OCI-LY1 (cell line): ENCODE measurements around the gene ZNF629.
"Not testable (repeated sequence)": the region's sequence is repeated elsewhere in the genome, so short reads cannot be mapped to it uniquely, and the experiment has no call there.

Source experiments
- H2AFZ ChIP-seq: fragments of 200-600 bp; sonication (generic), shearing (Covaris generic); 2 replicates; pipeline ENCODE4 v1.6.0; 2014; ENCODE audit warnings: antibody characterized with exemption, mild to moderate bottlenecking, low read length
- H3F3A ChIP-seq: fragments of 200-600 bp; sonication (generic), shearing (Covaris generic); 2 replicates; pipeline ENCODE4 v1.6.0; 2014; ENCODE audit warnings: mild to moderate bottlenecking, antibody characterized with exemption, low read length, moderate library complexity; ENCODE audit not compliant: insufficient read depth
- H3K27ac ChIP-seq: fragments of 200-600 bp; sonication (generic); 2 replicates; pipeline ENCODE4 v1.5.1; 2014; ENCODE audit warnings: low read length, mixed run types, mild to moderate bottlenecking, low read depth; ENCODE audit not compliant: poor library complexity, severe bottlenecking
- H3K27me3 ChIP-seq: fragments of 200-600 bp; sonication (generic); 2 replicates; pipeline ENCODE4 v1.6.0; 2014; ENCODE audit warnings: antibody characterized with exemption, mild to moderate bottlenecking, low read length, moderate library complexity; ENCODE audit not compliant: insufficient read depth
- H3K36me3 ChIP-seq: fragments of 200-600 bp; sonication (generic); 2 replicates; pipeline ENCODE4 v1.6.1; 2014; ENCODE audit warnings: mild to moderate bottlenecking, antibody characterized with exemption, low read length, moderate library complexity, mixed read lengths; ENCODE audit not compliant: insufficient read depth
- H3K4me1 ChIP-seq: fragments of 200-600 bp; sonication (generic); 2 replicates; pipeline ENCODE4 v1.5.1; 2014; ENCODE audit warnings: mild to moderate bottlenecking, low read length, moderate library complexity; ENCODE audit not compliant: insufficient read depth, severe bottlenecking
- H3K4me2 ChIP-seq: fragments of 200-600 bp; sonication (generic), shearing (Covaris generic); 2 replicates; pipeline ENCODE4 v1.6.1; 2014; ENCODE audit warnings: low read length
- H3K4me3 ChIP-seq: fragments of 200-600 bp; sonication (generic); 2 replicates; pipeline ENCODE4 v1.5.1; 2014; ENCODE audit warnings: low read length, low read depth, mild to moderate bottlenecking, mixed read lengths; ENCODE audit not compliant: poor library complexity, severe bottlenecking
- H3K79me2 ChIP-seq: fragments of 200-600 bp; shearing (Covaris generic); 2 replicates; pipeline ENCODE4 v1.6.1; 2016; ENCODE audit warnings: mixed run types, low read length, mixed read lengths; ENCODE audit not compliant: insufficient read depth
- H3K9ac ChIP-seq: fragments of 200-600 bp; sonication (generic), shearing (Covaris generic); 2 replicates; pipeline ENCODE4 v1.6.1; 2014; ENCODE audit warnings: mild to moderate bottlenecking, low read length, mixed read lengths
- H3K9me2 ChIP-seq: fragments of 200-600 bp; sonication (generic), shearing (Covaris generic); 2 replicates; pipeline ENCODE4 v1.6.1; 2014; ENCODE audit warnings: low read depth, mild to moderate bottlenecking, low read length, mixed read lengths
- H3K9me3 ChIP-seq: fragments of 200-600 bp; shearing (Covaris generic); 2 replicates; pipeline ENCODE4 v1.6.1; 2014; ENCODE audit warnings: low read length, mixed read lengths
- H4K20me1 ChIP-seq: fragments of 200-600 bp; sonication (generic), shearing (Covaris generic); 2 replicates; pipeline ENCODE4 v1.6.0; 2016; ENCODE audit warnings: mild to moderate bottlenecking, low read length; ENCODE audit not compliant: insufficient read depth
- CTCF ChIP-seq: fragments of 200-600 bp; sonication (generic), shearing (Covaris generic); IDR thresholded peaks from 2 replicates; pipeline ENCODE4 v1.5.1; 2017; ENCODE audit warnings: mild to moderate bottlenecking, antibody characterized with exemption, low read length, moderate library complexity, mixed read lengths
- EZH2 ChIP-seq: fragments of 200-600 bp; sonication (generic), shearing (Covaris generic); IDR thresholded peaks from 2 replicates; pipeline ENCODE4 v1.8.0; 2017; ENCODE audit warnings: borderline replicate concordance, mixed run types, mild to moderate bottlenecking, antibody characterized with exemption, low read length, moderate library complexity, mixed read lengths

Gene ZNF629

GRCh38 chr16:30829130-30830071 lies 42.4 kb upstream of the ZNF629 start:
- H3K9me2 ChIP-seq, result no peaks in the 10 kb centered on the region
- H3F3A ChIP-seq, result no peaks in the 10 kb centered on the region
- no peaks in the 10 kb centered on the region for H4K20me1 ChIP-seq
- TF ChIP-seq CTCF (no peak), EZH2 (no peak)
- no peak overlapping the region for H3K27ac ChIP-seq
- H3K9ac ChIP-seq, result no peak overlapping the region
- H3K36me3 ChIP-seq, result no peaks in the 10 kb centered on the region
- H3K4me3 ChIP-seq, result no peak overlapping the region
- H3K9me3 ChIP-seq, result no peaks in the 10 kb centered on the region
- peaks cover 2% of the 10 kb centered on the region; the same call in 1 of the 2 replicates for H3K27me3 ChIP-seq
- H2AFZ ChIP-seq, result no peak overlapping the region
- H3K4me1 ChIP-seq, result no peaks in the 10 kb centered on the region
- no peak overlapping the region for H3K4me2 ChIP-seq
- H3K79me2 ChIP-seq, result no peaks in the 10 kb centered on the region

GRCh38 chr16:30821891-30822290 lies 34.9 kb upstream of the ZNF629 start:
- no peaks in the 10 kb centered on the region for H3K4me1 ChIP-seq
- no peak overlapping the region for H2AFZ ChIP-seq
- no peaks in the 10 kb centered on the region for H3K79me2 ChIP-seq
- no peaks in the 10 kb centered on the region for H3K27me3 ChIP-seq
- H3K9me2 ChIP-seq, result no peaks in the 10 kb centered on the region
- no peaks in the 10 kb centered on the region for H3K9me3 ChIP-seq
- no peaks in the 10 kb centered on the region for H4K20me1 ChIP-seq
- TF ChIP-seq EZH2 (no peak), CTCF (no peak)
- H3K36me3 ChIP-seq, result no peaks in the 10 kb centered on the region
- H3K27ac ChIP-seq, result no peak overlapping the region
- no peaks in the 10 kb centered on the region for H3F3A ChIP-seq
- H3K9ac ChIP-seq, result no peak overlapping the region
- no peak overlapping the region for H3K4me3 ChIP-seq
- H3K4me2 ChIP-seq, result no peak overlapping the region

GRCh38 chr16:30821441-30821840 lies 34.4 kb upstream of the ZNF629 start:
- H3K4me2 ChIP-seq, H3K4me3 ChIP-seq, H3K9me3 ChIP-seq, H3K9ac ChIP-seq, H3K4me1 ChIP-seq, H3K27ac ChIP-seq, H3K36me3 ChIP-seq, H3F3A ChIP-seq, H4K20me1 ChIP-seq, H3K27me3 ChIP-seq, H3K79me2 ChIP-seq, H2AFZ ChIP-seq, H3K9me2 ChIP-seq: not testable (repeated sequence)
